GM12878 (cell line): Measurements from ENCODE around the gene OGFR. TPM values are rescaled to one million over a fixed set of nuclear protein-coding genes. Genes with fewer than 3 reads are reported as not detected.

Experiments
- ATAC-seq: fragments of 200-7000 bp; cut with Tn5 transposase; 3 replicates; pipeline ENCODE4 v1.9.1; 2020; ENCODE audit warnings: mild to moderate bottlenecking, moderate library complexity
- BruUV-seq: library from RNA; stranded (reverse); fragments of 400-500 nt; replicated peaks from 2 replicates; lab custom pipeline; 2021; lab: Mats Ljungman, UMichigan
- CTCF ChIA-PET: fragments of 300-600 bp; sonication (Branson Sonifier 250); formaldehyde crosslinking; extraction: SDS; loops from one replicate; lab custom pipeline; 2021; ENCODE audit warnings: inconsistent platforms; lab: Yijun Ruan, JAX
- POLR2A ChIA-PET: fragments of 350-600 bp; formaldehyde crosslinking; extraction: SDS; loops from one replicate; lab custom pipeline; 2021; ENCODE audit warnings: inconsistent platforms; lab: Charles Lee
- RAD21 ChIA-PET: fragments of 300-600 bp; sonication (Branson Sonifier 250); formaldehyde crosslinking; loops from one replicate; lab custom pipeline; 2023; ENCODE audit warnings: antibody characterized with exemption; ENCODE audit not compliant: unreplicated experiment; lab: Charles Lee
- SMC1A ChIA-PET: fragments of 300-600 bp; sonication (Branson Sonifier 250); formaldehyde crosslinking; loops from one replicate; lab custom pipeline; 2023; ENCODE audit not compliant: unreplicated experiment, uncharacterized antibody; lab: Charles Lee
- DNase-seq: peaks from one replicate; pipeline ENCODE4 v3.0.0-alpha.2; 2011; ENCODE audit warnings: low read depth, low spot score
- FAIRE-seq: peaks from 3 replicates; lab custom pipeline; 2011; peaks lifted over from hg19 to GRCh38; lab: Jason Lieb, UNC
- H2AFZ ChIP-seq: 2 replicates; pipeline ENCODE4 v1.6.0; 2011; ENCODE audit warnings: low read depth, low read length, control low read depth; ENCODE audit not compliant: control insufficient read depth
- H3K27ac ChIP-seq: 2 replicates; pipeline ENCODE4 v1.5.1; 2011; ENCODE audit warnings: control low read depth; ENCODE audit not compliant: control insufficient read depth, insufficient read depth
- H3K27me3 ChIP-seq, 2 experiments: replicated peaks in 1 of 2; 2 replicates each; pipeline versions ENCODE4 v1.6.0 to v1.6.1; 2011; ENCODE audit warnings: low read length in 1 of 2; ENCODE audit not compliant: control insufficient read depth in 2 of 2, insufficient read depth in 2 of 2
- H3K36me3 ChIP-seq, 2 experiments: 2 replicates each; pipeline ENCODE4 v1.5.1; 2011; ENCODE audit warnings: low read length in 1 of 2; ENCODE audit not compliant: control insufficient read depth in 2 of 2, insufficient read depth in 2 of 2
- H3K4me1 ChIP-seq: 2 replicates; pipeline ENCODE4 v1.6.1; 2011; ENCODE audit warnings: mild to moderate bottlenecking, low read length, moderate library complexity, mixed read lengths; ENCODE audit not compliant: control insufficient read depth, insufficient read depth
- H3K4me2 ChIP-seq: 2 replicates; pipeline ENCODE4 v1.6.0; 2011; ENCODE audit warnings: control low read depth; ENCODE audit not compliant: control insufficient read depth, insufficient read depth
- H3K4me3 ChIP-seq: fragments of 200-600 bp; sonication (generic); 2 replicates; pipeline ENCODE4 v1.5.1; 2016
- H3K79me2 ChIP-seq: 2 replicates; pipeline ENCODE4 v1.6.0; 2011; ENCODE audit warnings: low read length; ENCODE audit not compliant: control insufficient read depth, insufficient read depth
- H3K9ac ChIP-seq: 2 replicates; pipeline ENCODE4 v1.8.0; 2011; ENCODE audit warnings: low read length, control low read depth, mixed read lengths; ENCODE audit not compliant: control insufficient read depth, insufficient read depth
- H3K9me3 ChIP-seq: replicated peaks from 3 replicates; pipeline ENCODE4 v1.5.1; 2011; ENCODE audit warnings: mild to moderate bottlenecking, low read length; ENCODE audit not compliant: control insufficient read depth, insufficient read depth
- H4K20me1 ChIP-seq: 2 replicates; pipeline ENCODE4 v1.6.0; 2011; ENCODE audit not compliant: control insufficient read depth, insufficient read depth
- CREM ChIP-seq: IDR thresholded peaks from 2 replicates; pipeline ENCODE4 v1.6.1; 2014; ENCODE audit warnings: antibody characterized with exemption, low read depth
- DPF2 ChIP-seq: fragments of 450-650 bp; IDR thresholded peaks from 2 replicates; pipeline ENCODE4 v1.6.1; 2017; ENCODE audit warnings: mild to moderate bottlenecking
- GABPA ChIP-seq: IDR thresholded peaks from 2 replicates; pipeline ENCODE4 v1.6.1; 2014; ENCODE audit warnings: antibody characterized with exemption, low read depth, mild to moderate bottlenecking, inconsistent platforms
- IRF4 ChIP-seq: IDR thresholded peaks from 2 replicates; pipeline ENCODE4 v1.6.1; 2011; ENCODE audit warnings: low read depth, low read length
- KDM1A ChIP-seq: fragments of 200-600 bp; sonication (generic); IDR thresholded peaks from 2 replicates; pipeline ENCODE4 v1.6.1; 2016; ENCODE audit warnings: borderline replicate concordance
- MEF2A ChIP-seq: IDR thresholded peaks from 2 replicates; pipeline ENCODE4 v1.6.1; 2011; ENCODE audit warnings: low read depth, mild to moderate bottlenecking, low read length, moderate library complexity; ENCODE audit not compliant: insufficient read depth
- NFIC ChIP-seq: IDR thresholded peaks from 2 replicates; pipeline ENCODE4 v1.6.1; 2012; ENCODE audit warnings: low read depth, mild to moderate bottlenecking, inconsistent platforms, low read length, moderate library complexity
- POLR2A ChIP-seq: IDR thresholded peaks from 2 replicates; pipeline ENCODE4 v1.6.1; 2011; ENCODE audit warnings: low read depth, mild to moderate bottlenecking, low read length
- SRF ChIP-seq, 2 experiments: IDR thresholded peaks; 2 replicates each; pipeline ENCODE4 v1.6.1; 2011; ENCODE audit warnings: low read depth in 2 of 2, low read length in 2 of 2, mild to moderate bottlenecking in 1 of 2, moderate library complexity in 1 of 2
- TCF12 ChIP-seq: IDR thresholded peaks from 2 replicates; pipeline ENCODE4 v1.6.1; 2011; ENCODE audit warnings: low read depth, mild to moderate bottlenecking, low read length
- WRNIP1 ChIP-seq: IDR thresholded peaks from 2 replicates; pipeline ENCODE4 v1.6.1; 2011; ENCODE audit warnings: low read depth, low read length, improper control_type of control experiment, borderline replicate concordance
- ZNF384 ChIP-seq: IDR thresholded peaks from 2 replicates; pipeline ENCODE4 v1.6.1; 2012; ENCODE audit warnings: low read depth, mild to moderate bottlenecking, low read length, improper control_type of control experiment, borderline replicate concordance
- WGBS: methylation state at CpG from one replicate; pipeline ENCODE4 v1.1.6; 2016; ENCODE audit warnings: low lambda C conversion rate; ENCODE audit not compliant: insufficient replicate concordance, insufficient coverage; ENCODE audit errors: missing lambda C conversion rate; 5-methylcytosine and 5-hydroxymethylcytosine counted together
- in situ Hi-C: fragments of 300-500 bp; cut with MboI; formaldehyde crosslinking; loops from 9 replicates; pipeline ENCODE4 v1.14.3; 2018; ENCODE audit warnings: mixed read lengths
- intact Hi-C: fragments of 100-400 bp; cut with micrococcal nuclease; formaldehyde crosslinking; loops from one replicate; pipeline ENCODE4 v1.14.2; 2022; ENCODE audit not compliant: unreplicated experiment
- polyA plus RNA-seq, 11 experiments: library from polyadenylated mRNA; depleted of rRNA in 4 of 11; unstranded in 6 of 11; stranded (reverse) in 5 of 11; fragments of >200 nt; fragmentation: Nextera tagmentation in 4 of 11; fragmentation: Illumina TruSeq in 1 of 11; extraction: Ambion mirVana in 4 of 11; extraction: Trizol in 1 of 11; gene quantifications; 1 replicate in 1 of 11; 2 replicates in 10 of 11; pipeline versions ENCODE4 v1.2.1 to v1.2.3, GENCODE V29; 2011 to 2016; ENCODE audit warnings: inconsistent platforms in 2 of 11, missing spikeins in 2 of 11, low read depth in 1 of 11
- total RNA-seq, 4 experiments: library from RNA; depleted of rRNA in 3 of 4; stranded (reverse); fragments of >200 nt in 3 of 4; fragmentation: Illumina TruSeq in 1 of 4; extraction: Trizol in 1 of 4; gene quantifications; 2 replicates each; pipeline versions ENCODE4 v1.2.1 to v1.2.3, GENCODE V29; 2013 to 2021
- TF ChIP-seq, protein P1 (sequence below): fragments of 450-650 bp; formaldehyde crosslinking; IDR thresholded peaks from 2 replicates; pipeline ENCODE4 v1.4.0; 2020; ENCODE audit warnings: mild to moderate bottlenecking, moderate library complexity
- TF ChIP-seq, protein P2 (sequence below): fragments of 150-350 bp; IDR thresholded peaks from 2 replicates; pipeline ENCODE4 v1.6.1; 2014; ENCODE audit warnings: mild to moderate bottlenecking, low read depth, low read length
- TF ChIP-seq, protein P3 (sequence below): fragments of 450-650 bp; IDR thresholded peaks from 2 replicates; pipeline ENCODE4 v1.6.1; 2017; ENCODE audit warnings: mild to moderate bottlenecking, moderate library complexity
- TF ChIP-seq, protein P4 (sequence below): fragments of 450-650 bp; IDR thresholded peaks from 2 replicates; pipeline ENCODE4 v1.6.1; 2014; ENCODE audit warnings: mild to moderate bottlenecking

Gene OGFR
- total and polyA plus RNA-seq, 10 of the 15 experiments (the other 5 are each of a cell fraction or from before 2014, with no cell fraction given), result 0.72 to 62.1 (median 27.3) TPM

DNA sequence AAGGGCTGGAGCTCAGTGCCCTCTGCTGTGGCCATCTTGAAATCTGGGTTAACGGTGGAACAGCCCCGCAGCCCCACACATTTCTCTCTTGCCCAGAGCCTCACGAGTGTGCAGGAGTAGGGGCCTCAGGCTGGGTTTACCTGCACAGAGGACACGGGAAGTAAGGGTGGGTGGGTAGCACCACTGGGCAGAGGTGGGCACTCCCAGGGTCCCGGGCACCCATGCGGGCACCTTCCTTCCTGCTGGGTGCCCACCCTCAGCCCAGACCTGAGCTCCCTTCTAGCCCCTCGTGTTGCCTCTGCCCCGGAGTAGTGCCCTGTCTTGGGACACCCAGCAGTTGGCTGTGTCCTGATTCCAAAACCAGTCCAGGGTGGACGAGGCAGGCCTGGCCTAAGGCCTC is 23.4 kb downstream of the OGFR start:
- no peaks in the 10 kb centered on the region for H3K27me3 ChIP-seq
- BruUV-seq, result no TSS peak
- H3K27ac ChIP-seq, result no peak overlapping the region
- CTCF ChIA-PET, result no interaction called here
- no peaks in the 10 kb centered on the region for H3K79me2 ChIP-seq
- H3K9ac ChIP-seq, result no peak overlapping the region
- H3K4me2 ChIP-seq, result no peak overlapping the region
- SMC1A ChIA-PET, result no interaction called here
- intact Hi-C loops (no loop called here), in situ Hi-C loops (loop anchor here (5.0 kb wide), 1 partner anchor 51 kb away; no protein-coding TSS in a partner anchor)
- H3K36me3 ChIP-seq, result no peaks in the 10 kb centered on the region
- peaks cover 15% of the 10 kb centered on the region for H3K4me1 ChIP-seq
- 50% methylated on average over 9 of the region's 9 CpGs for WGBS
- ATAC-seq (no peak), FAIRE-seq (no peak), DNase-seq (no peak)
- H3K4me3 ChIP-seq, result no peak overlapping the region
- no peaks in the 10 kb centered on the region for H3K9me3 ChIP-seq
- H2AFZ ChIP-seq, result no peak overlapping the region
- POLR2A ChIA-PET, result no interaction called here
- RAD21 ChIA-PET, result no interaction called here
- H4K20me1 ChIP-seq, result no peaks in the 10 kb centered on the region
- TF ChIP-seq CREM (no peak), KDM1A (no peak), MEF2A (no peak), ZNF384 (no peak), GABPA (no peak), SRF (IDR thresholded peaks at IDR 0.05; ENCODE audit: low read depth in 2 of 2, low read length in 2 of 2) (no peak), DPF2 (no peak), NFIC (no peak), POLR2A (no peak), TCF12 (no peak), WRNIP1 (no peak), IRF4 (no peak)
- TF ChIP-seq, protein P1, sequence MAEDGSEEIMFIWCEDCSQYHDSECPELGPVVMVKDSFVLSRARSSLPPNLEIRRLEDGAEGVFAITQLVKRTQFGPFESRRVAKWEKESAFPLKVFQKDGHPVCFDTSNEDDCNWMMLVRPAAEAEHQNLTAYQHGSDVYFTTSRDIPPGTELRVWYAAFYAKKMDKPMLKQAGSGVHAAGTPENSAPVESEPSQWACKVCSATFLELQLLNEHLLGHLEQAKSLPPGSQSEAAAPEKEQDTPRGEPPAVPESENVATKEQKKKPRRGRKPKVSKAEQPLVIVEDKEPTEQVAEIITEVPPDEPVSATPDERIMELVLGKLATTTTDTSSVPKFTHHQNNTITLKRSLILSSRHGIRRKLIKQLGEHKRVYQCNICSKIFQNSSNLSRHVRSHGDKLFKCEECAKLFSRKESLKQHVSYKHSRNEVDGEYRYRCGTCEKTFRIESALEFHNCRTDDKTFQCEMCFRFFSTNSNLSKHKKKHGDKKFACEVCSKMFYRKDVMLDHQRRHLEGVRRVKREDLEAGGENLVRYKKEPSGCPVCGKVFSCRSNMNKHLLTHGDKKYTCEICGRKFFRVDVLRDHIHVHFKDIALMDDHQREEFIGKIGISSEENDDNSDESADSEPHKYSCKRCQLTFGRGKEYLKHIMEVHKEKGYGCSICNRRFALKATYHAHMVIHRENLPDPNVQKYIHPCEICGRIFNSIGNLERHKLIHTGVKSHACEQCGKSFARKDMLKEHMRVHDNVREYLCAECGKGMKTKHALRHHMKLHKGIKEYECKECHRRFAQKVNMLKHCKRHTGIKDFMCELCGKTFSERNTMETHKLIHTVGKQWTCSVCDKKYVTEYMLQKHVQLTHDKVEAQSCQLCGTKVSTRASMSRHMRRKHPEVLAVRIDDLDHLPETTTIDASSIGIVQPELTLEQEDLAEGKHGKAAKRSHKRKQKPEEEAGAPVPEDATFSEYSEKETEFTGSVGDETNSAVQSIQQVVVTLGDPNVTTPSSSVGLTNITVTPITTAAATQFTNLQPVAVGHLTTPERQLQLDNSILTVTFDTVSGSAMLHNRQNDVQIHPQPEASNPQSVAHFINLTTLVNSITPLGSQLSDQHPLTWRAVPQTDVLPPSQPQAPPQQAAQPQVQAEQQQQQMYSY, result no peak
- TF ChIP-seq, protein P2, sequence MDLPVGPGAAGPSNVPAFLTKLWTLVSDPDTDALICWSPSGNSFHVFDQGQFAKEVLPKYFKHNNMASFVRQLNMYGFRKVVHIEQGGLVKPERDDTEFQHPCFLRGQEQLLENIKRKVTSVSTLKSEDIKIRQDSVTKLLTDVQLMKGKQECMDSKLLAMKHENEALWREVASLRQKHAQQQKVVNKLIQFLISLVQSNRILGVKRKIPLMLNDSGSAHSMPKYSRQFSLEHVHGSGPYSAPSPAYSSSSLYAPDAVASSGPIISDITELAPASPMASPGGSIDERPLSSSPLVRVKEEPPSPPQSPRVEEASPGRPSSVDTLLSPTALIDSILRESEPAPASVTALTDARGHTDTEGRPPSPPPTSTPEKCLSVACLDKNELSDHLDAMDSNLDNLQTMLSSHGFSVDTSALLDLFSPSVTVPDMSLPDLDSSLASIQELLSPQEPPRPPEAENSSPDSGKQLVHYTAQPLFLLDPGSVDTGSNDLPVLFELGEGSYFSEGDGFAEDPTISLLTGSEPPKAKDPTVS, result no peak
- TF ChIP-seq, protein P3, sequence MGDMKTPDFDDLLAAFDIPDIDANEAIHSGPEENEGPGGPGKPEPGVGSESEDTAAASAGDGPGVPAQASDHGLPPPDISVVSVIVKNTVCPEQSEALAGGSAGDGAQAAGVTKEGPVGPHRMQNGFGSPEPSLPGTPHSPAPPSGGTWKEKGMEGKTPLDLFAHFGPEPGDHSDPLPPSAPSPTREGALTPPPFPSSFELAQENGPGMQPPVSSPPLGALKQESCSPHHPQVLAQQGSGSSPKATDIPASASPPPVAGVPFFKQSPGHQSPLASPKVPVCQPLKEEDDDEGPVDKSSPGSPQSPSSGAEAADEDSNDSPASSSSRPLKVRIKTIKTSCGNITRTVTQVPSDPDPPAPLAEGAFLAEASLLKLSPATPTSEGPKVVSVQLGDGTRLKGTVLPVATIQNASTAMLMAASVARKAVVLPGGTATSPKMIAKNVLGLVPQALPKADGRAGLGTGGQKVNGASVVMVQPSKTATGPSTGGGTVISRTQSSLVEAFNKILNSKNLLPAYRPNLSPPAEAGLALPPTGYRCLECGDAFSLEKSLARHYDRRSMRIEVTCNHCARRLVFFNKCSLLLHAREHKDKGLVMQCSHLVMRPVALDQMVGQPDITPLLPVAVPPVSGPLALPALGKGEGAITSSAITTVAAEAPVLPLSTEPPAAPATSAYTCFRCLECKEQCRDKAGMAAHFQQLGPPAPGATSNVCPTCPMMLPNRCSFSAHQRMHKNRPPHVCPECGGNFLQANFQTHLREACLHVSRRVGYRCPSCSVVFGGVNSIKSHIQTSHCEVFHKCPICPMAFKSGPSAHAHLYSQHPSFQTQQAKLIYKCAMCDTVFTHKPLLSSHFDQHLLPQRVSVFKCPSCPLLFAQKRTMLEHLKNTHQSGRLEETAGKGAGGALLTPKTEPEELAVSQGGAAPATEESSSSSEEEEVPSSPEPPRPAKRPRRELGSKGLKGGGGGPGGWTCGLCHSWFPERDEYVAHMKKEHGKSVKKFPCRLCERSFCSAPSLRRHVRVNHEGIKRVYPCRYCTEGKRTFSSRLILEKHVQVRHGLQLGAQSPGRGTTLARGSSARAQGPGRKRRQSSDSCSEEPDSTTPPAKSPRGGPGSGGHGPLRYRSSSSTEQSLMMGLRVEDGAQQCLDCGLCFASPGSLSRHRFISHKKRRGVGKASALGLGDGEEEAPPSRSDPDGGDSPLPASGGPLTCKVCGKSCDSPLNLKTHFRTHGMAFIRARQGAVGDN, result no peak
- TF ChIP-seq, protein P4, sequence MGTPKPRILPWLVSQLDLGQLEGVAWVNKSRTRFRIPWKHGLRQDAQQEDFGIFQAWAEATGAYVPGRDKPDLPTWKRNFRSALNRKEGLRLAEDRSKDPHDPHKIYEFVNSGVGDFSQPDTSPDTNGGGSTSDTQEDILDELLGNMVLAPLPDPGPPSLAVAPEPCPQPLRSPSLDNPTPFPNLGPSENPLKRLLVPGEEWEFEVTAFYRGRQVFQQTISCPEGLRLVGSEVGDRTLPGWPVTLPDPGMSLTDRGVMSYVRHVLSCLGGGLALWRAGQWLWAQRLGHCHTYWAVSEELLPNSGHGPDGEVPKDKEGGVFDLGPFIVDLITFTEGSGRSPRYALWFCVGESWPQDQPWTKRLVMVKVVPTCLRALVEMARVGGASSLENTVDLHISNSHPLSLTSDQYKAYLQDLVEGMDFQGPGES, result no peak
